GM21381 (cell line): ENCODE data around the gene DIO1.

Experiments
- ATAC-seq: cut with Tn5 transposase; IDR thresholded peaks from one replicate; pipeline ENCODE4 v1.9.1; 2021; ENCODE audit warnings: mild to moderate bottlenecking, moderate library complexity; ENCODE audit not compliant: unreplicated experiment

Gene DIO1

DNA sequence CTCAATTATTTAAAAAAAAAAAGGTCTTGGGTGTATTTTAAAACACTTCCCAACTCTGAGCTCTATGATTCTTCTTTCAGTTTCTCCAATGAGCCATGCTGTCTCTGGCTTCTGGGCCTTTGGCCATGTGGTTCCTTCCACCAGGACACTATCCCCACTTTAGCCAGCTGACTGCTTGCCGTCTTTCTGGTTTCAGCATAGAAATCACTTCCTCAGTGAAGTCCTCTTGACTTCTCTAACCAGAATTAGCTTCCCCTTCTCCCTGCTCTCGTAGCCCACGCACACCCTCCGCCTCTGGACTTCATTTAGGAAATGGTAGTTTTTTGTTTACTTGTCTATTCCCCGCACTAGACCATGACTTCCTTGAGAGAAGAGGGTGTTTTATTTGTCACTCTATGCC is 1.1 kb upstream of the DIO1 start:
- ATAC-seq, result no peak

DNA sequence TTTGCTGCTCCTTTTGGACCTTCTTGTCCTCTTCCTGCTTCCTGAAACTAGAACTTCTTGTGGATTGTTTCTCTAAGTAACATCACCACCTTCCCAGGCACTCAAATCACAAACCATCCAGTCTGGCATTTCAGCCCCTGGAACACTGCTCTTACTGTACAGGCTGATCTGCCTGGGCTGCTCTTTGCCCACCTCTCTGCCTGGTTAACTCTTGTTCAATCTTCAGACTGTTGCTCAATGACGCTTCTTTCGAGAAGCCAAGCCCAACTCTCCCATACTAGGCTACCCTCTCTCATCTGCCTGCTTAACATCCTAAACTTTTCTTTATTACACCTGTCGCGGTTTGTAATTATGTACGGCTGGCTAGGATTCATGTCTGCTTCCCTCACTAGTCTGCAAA is 657 bp downstream of the DIO1 start:
- no peak for ATAC-seq

DNA sequence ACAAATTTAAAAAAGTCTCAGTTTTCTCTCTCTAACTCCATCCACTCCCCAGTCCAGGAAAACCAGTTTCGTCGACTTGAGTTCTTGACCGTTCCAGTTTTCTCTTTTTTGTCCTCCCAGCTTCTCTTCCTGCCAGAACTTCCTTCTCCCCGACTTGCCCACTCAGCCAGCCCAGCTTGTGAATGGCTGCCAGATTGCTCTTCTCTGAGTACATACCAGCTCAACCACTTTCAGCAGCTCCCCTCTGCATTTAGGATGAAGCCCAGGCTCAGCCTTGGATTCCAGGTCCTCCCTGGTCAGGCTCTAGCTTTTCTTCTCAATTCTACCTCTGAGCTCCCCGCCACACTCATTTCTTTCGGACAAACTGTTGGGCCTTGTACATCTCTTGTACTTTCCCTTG is 1.4 kb downstream of the DIO1 start:
- ATAC-seq, result no peak

DNA sequence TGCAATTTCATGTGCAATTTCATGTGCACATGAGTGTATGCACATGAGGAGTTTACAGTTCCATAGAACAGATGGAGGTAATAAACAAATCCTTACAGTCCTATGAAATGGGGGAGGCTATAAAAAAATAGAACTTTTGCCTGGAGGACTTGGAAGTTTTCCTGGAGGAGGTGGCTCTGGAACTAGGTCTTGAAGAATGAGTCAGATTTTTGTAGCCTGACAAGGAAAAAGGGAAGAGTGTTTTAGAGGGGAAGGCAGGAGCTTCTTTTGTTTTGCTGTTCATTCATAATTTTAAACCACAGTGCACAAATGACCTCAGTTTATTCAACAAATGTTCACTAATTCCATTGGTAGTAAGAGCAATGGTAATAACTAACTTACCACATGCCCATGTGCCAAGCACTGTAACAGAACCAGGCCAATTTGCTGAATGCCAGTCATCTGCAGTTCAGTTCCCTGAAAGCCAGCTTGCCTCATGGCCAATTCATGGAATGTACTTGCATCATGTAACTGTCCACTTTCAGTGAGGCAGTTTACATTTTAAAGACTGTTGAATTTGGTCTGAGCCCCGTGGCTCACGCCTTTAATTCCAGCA is 2.7 kb downstream of the DIO1 start:
- no peak for ATAC-seq

DNA sequence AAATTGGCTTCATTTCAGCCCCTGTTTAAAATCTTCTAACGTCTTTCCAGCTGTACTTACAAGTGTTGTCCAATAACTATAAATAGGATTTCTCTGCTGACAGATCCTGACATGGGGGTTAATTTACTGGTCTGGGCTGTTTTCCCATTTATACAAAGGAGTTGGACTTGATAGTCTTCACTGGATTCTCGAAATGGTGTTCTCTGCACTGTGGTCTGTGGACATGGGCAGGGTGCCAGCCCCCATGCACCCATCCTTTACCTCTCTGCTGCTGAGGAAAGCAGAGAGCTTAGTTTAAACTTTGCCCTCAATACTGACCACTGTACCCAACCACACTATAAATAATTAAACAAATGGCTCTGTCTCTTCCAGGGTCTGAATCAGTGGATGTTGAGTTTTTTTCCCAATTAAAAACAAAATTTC is 5.2 kb downstream of the DIO1 start:
- ATAC-seq, result no peak

DNA sequence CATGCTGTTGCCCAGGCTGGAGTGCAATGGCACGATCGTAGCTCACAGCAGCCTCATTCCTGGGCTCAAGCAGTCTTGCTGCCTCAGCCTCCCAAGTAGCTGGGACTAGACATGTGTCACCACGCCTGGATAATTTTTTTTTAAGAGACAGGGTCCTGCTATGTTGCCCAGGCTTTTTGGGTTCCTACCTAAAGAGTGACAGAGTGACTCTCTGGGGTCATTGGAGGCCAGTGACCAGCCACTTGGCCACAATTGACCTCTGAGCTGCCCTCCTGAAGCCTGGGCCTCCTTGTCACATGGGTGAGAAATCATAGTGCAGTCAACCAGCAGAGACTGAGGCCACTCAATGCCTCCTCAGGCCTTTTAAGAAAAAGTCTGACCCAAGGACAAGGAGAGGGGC is 5.7 kb downstream of the DIO1 start:
- no peak for ATAC-seq

DNA sequence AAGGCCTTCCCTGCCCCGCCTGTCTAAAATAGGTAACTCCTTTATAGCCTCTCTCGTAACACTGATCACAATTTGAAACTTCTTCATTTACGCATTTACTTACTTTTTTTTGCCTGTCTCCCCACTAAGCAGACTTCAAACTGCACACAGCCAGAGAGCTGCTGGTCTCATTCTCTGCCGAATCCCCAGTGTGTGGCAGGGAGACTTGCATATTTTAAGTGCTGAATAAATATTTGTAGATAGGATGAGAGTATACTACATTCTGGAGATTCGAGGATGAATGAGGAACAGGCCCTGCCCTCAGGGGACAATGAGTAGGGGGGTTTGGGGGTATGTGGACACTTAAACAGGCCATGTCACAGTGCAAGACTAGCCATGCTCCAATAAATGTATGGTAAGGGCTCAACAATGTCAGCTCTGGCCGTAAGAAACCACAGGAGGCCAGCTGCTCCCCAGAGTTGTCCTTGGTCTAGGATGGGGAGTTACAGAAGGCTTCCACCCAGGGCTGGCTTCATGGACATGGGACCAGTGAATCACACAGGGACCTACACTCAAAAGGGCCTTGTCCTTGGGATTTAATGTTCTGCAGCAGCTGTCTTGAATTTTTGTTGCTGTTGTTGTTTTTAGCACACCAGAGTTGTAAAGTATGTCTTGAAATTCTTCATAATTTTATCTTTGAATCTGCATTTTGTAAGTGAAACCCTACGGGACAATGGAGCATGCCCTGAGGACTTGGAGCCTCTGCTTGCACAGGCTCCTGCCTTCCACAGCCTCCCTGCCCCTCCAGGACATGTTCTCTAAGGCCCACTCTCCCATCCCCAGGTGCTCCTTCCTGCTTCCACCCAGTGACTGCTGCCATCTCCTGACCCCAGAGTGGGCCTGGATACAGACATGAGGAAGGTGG is 8.5 kb downstream of the DIO1 start:
- ATAC-seq, result no peak

- ATAC-seq, result no peak
Measured at GRCh38 chr1:53905509-53905908, 11.5 kb downstream of the DIO1 start.

DNA sequence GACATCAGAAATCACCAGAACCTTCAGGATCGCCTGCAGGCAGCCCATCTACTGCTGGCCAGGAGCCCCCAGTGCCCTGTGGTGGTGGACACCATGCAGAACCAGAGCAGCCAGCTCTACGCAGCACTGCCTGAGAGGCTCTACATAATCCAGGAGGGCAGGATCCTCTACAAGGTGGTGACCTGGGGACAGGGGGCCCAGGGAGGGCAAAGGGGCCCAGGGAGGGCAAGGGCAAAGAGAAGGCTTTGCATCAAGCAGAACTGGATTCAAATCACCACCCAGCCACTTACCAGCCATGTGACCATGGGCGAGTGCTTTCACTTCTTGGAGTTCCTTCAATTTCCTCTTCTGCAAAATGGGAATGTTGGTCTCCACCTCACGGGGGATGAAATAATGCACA is 12.1 kb downstream of the DIO1 start:
- ATAC-seq, result no peak

DNA sequence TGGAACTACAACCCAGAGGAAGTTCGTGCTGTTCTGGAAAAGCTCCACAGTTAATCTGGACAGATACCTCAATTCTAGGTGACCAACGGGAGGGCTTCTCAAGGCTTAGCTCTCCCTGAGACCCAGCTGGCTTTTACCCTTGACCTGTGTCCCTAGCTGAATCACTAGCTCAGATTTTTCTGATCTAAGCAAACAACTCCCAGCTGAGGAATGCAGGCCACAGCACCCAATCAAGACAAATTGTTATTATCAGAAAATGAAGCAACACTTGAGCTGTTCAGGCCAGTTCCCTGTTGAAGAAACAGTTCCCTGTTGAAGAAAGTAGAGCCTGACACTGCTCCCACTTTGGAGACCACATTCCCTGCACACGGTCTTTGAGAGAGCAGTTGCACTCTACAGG is 16.0 kb downstream of the DIO1 start:
- no peak for ATAC-seq

DNA sequence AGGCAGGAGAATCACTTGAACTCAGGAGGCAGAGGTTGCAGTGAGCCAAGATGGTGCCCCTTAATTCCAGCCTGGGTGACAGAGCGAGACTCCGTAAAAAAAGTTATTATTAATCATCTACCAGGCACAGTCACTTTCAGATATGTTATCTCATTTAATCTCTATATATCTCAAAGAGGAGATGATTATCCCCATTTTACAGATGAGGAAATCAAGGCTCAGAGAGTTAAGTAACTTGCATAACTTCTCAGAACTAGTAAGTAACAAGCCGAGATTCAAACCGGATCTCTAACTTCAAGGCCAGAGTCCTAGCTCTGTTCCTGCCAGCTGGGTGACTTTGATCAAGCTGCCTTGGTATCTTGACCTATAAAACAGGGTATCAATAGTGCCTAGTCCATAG is 17.5 kb downstream of the DIO1 start:
- ATAC-seq, result no peak

DNA sequence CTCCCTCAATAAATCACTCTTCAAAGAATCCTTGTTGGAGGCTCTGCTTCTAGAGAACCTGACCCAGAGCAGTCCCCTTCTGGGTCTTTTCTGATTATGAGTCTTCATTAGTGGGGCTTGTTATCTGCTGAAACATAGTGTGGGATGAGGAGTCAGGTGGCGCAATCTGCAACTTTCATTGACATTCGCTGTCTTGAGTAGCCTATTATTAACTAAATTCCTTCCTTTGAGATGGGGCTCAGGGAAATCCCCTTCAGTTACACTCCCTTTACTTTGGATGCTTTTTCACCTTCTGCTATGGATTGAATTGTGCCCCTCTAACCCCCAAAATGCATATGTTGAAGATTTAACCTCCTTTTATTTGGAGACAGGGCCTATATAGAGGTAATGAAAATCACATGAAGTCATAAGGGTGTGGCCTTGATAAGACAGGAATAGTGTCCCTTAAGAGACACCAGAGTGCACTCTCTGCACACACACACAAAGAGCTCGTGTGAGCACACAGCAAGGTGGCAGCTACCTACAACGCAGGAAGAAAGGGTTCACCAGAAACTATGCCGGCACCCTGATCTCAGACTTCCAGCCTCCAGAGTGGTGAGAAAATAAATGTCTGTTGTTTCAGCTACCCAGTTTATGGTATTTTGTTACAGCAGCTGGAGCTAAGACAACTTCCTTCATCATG is 19.5 kb downstream of the DIO1 start:
- no peak for ATAC-seq

DNA sequence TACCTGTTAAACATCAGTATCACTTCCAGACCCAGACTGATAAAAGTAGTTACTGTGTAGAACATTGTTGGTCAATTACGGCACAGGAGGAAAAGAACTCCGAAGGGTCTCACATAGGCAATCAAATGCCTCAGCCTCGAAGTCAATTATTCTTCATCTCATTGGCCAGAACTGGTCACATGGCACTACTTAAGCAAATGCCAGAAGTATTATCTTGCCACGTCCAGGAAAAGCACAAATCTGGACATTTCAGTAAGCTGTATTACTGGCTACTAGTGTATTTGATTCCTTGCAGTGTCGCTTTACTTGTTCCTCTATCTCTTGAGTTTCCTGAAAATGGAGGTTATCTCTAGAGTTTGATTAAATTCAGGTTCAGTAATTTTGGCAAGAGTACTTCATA is 24.4 kb downstream of the DIO1 start:
- no peak for ATAC-seq

GRCh38 chr1:53919675-53920066 is 25.7 kb downstream of the DIO1 start:
- ATAC-seq, result no peak

GRCh38 chr1:53927376-53927881 is 33.4 kb downstream of the DIO1 start:
- ATAC-seq, result no peak

- no peak for ATAC-seq
Measured at GRCh38 chr1:53929246-53929960, 35.4 kb downstream of the DIO1 start.

- no peak for ATAC-seq
Measured at GRCh38 chr1:53930932-53931331, 36.9 kb downstream of the DIO1 start.

- ATAC-seq, result no peak
Measured at GRCh38 chr1:53931523-53931922, 37.5 kb downstream of the DIO1 start.

- no peak for ATAC-seq
Measured at GRCh38 chr1:53934170-53934765, 40.3 kb downstream of the DIO1 start.

- no peak for ATAC-seq
Measured at GRCh38 chr1:53936430-53936829, 42.4 kb downstream of the DIO1 start.
